ENCODE data around the gene RAD54L.

RAD54L gene

DNA sequence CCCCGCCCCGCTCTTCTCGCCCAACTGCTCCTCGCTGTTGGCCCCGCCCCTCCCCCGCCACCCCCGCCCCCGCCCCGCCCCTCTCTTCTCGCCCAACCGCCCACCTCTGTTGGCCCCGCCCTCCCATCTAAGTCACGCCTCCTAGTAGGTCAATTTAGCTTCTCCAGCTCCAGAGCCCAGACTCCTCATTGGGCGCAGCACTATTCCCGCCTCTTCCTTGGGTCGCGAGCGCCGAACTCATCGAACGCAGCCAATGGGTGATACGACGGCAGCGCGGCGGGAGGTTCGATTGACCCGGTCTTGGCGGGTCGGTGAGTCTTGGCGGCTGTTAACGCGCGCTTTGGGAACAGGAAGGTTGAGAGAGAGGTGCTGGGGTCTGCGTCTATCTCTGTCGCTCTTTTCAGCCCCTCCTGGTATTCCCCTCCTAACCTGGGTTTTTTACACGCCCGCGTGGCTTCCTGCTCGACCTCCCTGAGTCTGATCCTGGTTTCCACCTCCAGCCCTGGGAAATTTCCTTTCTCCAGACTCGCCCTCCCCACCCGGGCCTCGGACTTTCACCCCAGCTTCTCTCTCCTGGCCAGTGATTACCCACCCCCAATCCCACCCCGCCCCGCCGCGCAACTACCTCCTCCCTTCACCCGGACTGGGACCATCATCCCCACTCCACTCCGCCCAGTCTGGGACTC is at the start of gene RAD54L:
TSS of gene RAD54L (plus strand) at position 328 of the 686 bp plus-strand sequence. CDS start 643 bp downstream, outside the sequence.
- TF ChIP-seq SUZ12 (IDR thresholded peaks at IDR 0.05; ENCODE audit: extremely low read depth, insufficient read depth, insufficient read length) (no peak), YY1 (IDR thresholded peaks at IDR 0.05; ENCODE audit: insufficient read depth, insufficient read length) (no peak), ZNF274 (IDR thresholded peaks at IDR 0.05; ENCODE audit: low read depth, low read length) (no peak)
- no peaks in the 10 kb centered on the region for H3K27me3 ChIP-seq (ENCODE audit: insufficient read depth, insufficient read length)

DNA sequence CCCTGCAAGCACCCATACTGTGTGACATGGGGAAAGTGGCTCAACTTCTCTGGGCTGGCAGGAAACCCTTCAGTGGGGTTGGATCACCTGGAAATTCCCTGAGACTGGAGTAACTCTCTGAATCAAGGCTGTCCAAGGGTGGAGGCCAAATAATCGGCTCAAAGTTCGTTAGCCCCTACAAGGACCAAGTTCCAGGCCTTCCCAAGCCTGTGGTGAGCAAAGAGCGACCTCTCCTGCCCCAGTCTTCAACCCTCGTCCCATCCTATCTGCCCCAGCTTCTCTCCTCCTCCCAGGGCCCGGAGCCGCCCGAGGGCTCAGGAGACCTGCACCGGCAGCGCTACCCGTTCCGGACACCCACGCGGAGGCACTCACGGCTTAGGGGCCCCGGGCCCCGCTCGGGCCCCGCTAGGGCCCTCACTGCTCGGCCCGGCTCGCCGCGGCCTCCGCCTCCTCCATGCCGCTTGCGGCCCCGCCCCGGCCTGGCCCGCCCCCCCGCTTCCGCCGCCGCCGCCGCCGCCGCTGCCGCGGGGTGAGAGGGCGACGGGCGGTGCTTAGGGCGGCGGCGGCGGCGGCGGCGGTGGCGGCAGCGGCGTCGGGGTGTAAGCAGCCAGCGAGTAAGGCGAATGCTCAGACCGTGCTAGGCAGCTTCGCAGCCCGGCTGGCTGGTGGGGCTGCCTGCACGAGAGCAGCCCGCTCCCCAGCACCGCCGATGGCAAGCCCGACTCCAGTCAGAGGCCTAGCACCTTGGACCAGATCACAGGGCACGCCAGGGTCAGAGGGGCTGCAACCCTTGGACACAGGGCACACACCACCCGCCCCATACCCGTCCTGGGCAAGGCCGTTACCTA is 49.4 kb upstream of the RAD54L start, which contains the start of gene POMGNT1:
TSS of gene POMGNT1 (minus strand) at position 471 of the 848 bp plus-strand sequence. CDS start 613 bp downstream, outside the sequence.
- peaks cover 42% of the 10 kb centered on the region for H3K36me3 ChIP-seq (ENCODE audit: insufficient read depth, insufficient read length, low read length)
- peak; percentile 35 for DNase-seq (ENCODE audit: low read depth, low spot score)
- TF ChIP-seq YY1 (IDR thresholded peaks at IDR 0.05; ENCODE audit: insufficient read depth, insufficient read length): no peak
- TF ChIP-seq ZNF274 (IDR thresholded peaks at IDR 0.05; ENCODE audit: low read depth, low read length): no peak
- TF ChIP-seq SUZ12 (IDR thresholded peaks at IDR 0.05; ENCODE audit: extremely low read depth, insufficient read depth, insufficient read length): no peak
- H3K4me1 ChIP-seq (ENCODE audit: insufficient read depth, insufficient read length): peaks cover 16% of the 10 kb centered on the region
- peak within 1 kb of the TSS; percentile 86 for H3K4me3 ChIP-seq (ENCODE audit: insufficient read length, low read depth)
- no peaks in the 10 kb centered on the region for H3K27me3 ChIP-seq (ENCODE audit: insufficient read depth, insufficient read length)
- peak within 1 kb of the TSS; percentile 94 for H3K9ac ChIP-seq (ENCODE audit: insufficient read length, low read depth)
- no peaks in the 10 kb centered on the region for H3K9me3 ChIP-seq (ENCODE audit: insufficient read depth, low read length)

More for the DNA sequence above, at the start of gene RAD54L:
- peak within 1 kb of the TSS; percentile 93 for H3K4me3 ChIP-seq (ENCODE audit: insufficient read length, low read depth)
- DNase-seq (ENCODE audit: low read depth, low spot score): peak; percentile 100
- H3K9me3 ChIP-seq (ENCODE audit: insufficient read depth, low read length): no peaks in the 10 kb centered on the region
- peaks cover 14% of the 10 kb centered on the region for H3K4me1 ChIP-seq (ENCODE audit: insufficient read depth, insufficient read length)
- peak within 1 kb of the TSS; percentile 98 for H3K9ac ChIP-seq (ENCODE audit: insufficient read length, low read depth)
- peaks cover 42% of the 10 kb centered on the region for H3K36me3 ChIP-seq (ENCODE audit: insufficient read depth, insufficient read length, low read length)

DNA sequence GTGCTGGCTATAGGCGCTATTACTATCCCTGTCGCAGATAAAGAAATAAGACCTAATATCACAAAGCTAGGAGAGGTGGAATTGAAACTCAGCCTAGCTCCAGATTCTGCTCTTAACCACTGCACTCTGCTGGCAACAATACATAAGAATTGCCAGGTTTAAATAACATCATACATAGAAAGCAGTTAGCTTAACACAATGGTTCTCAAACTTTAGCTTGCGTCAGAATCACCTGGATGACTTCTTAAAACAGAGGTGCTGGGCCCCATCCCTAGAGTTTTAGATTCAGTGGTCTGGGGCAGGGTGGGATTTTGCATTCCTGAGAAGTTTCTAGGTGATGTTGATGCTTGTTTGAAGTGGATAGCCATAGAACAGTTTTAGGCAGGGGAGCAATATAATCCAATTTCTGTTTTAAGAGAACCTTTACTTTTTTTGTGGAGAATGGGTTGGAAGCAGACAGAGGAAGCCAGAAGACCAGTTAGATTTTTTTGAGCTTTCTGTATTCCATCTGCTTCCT is 48.3 kb upstream of the RAD54L start:
- Histone ChIP-seq H3K27me3 (ENCODE audit: insufficient read depth, insufficient read length) (no peaks in the 10 kb centered on the region), H3K4me3 (ENCODE audit: insufficient read length, low read depth) (peak overlapping the region; percentile 86), H3K9me3 (ENCODE audit: insufficient read depth, low read length) (no peaks in the 10 kb centered on the region), H3K9ac (ENCODE audit: insufficient read length, low read depth) (no peak overlapping the region), H3K4me1 (ENCODE audit: insufficient read depth, insufficient read length) (peaks cover 10% of the 10 kb centered on the region), H3K36me3 (ENCODE audit: insufficient read depth, insufficient read length, low read length) (peaks cover 31% of the 10 kb centered on the region)
- TF ChIP-seq YY1 (IDR thresholded peaks at IDR 0.05; ENCODE audit: insufficient read depth, insufficient read length): no peak
- no peak for TF ChIP-seq SUZ12 (IDR thresholded peaks at IDR 0.05; ENCODE audit: extremely low read depth, insufficient read depth, insufficient read length)
- TF ChIP-seq ZNF274 (IDR thresholded peaks at IDR 0.05; ENCODE audit: low read depth, low read length): no peak
- no peak for DNase-seq (ENCODE audit: low read depth, low spot score)

DNA sequence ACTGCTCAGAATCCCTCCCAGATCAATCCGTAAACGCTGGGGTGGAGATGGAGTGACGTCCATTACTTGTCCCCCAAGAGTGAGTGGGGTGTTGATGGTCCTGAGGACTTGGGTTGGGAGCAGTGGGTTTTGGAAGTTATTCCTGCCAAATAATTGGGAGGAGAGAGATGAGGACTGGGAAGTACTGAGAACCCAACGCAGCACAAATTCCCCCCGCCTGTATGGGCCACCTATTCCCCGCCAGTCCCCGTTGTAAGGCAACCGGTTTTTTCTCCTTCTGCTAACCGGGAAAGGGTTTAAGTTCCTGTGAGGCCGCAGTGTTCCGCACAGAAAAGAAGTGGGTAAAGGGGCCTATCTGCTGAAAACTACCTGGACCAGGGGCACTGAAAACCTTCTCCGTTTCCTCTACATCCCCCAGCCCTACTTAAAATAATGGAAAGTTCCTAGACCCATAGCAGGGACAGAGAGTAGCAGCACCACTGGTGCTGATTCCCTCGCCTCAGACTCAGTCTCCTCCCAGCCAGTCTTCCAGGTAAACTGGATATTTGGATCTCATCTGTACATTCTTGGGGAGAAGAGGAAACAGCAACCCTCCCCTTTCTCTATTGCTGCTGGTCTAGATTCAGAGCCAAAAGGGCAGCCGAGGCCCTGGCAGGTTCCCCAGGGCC is 43.7 kb upstream of the RAD54L start:
- peak overlapping the region; percentile 87 for H3K4me3 ChIP-seq (ENCODE audit: insufficient read length, low read depth)
- no peak for DNase-seq (ENCODE audit: low read depth, low spot score)
- no peaks in the 10 kb centered on the region for H3K9me3 ChIP-seq (ENCODE audit: insufficient read depth, low read length)
- H3K4me1 ChIP-seq (ENCODE audit: insufficient read depth, insufficient read length): peaks cover 10% of the 10 kb centered on the region
- H3K27me3 ChIP-seq (ENCODE audit: insufficient read depth, insufficient read length): no peaks in the 10 kb centered on the region
- TF ChIP-seq SUZ12 (IDR thresholded peaks at IDR 0.05; ENCODE audit: extremely low read depth, insufficient read depth, insufficient read length): no peak
- no peak for TF ChIP-seq YY1 (IDR thresholded peaks at IDR 0.05; ENCODE audit: insufficient read depth, insufficient read length)
- no peak for TF ChIP-seq ZNF274 (IDR thresholded peaks at IDR 0.05; ENCODE audit: low read depth, low read length)
- H3K36me3 ChIP-seq (ENCODE audit: insufficient read depth, insufficient read length, low read length): no peaks in the 10 kb centered on the region
- peak overlapping the region; percentile 88 for H3K9ac ChIP-seq (ENCODE audit: insufficient read length, low read depth)

DNA sequence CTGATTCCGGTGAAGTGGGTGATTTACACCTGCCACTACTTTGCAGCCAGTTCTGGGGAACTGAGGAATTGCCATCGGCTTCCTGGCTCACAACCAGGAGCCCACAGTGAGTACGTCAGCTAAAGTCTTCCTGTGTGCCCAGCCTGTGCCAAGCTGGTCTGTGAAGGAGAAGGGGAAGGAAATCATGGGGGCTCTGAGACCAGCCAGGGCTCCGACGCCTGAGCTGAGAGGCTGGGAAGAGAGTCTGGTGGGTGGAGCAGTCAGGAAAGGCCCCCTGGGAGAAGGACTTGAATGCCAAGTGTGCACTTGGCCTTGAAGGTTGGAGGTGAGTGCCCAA is 43.2 kb upstream of the RAD54L start:
- H3K4me3 ChIP-seq (ENCODE audit: insufficient read length, low read depth): peak overlapping the region; percentile 87
- DNase-seq (ENCODE audit: low read depth, low spot score): no peak
- H3K9ac ChIP-seq (ENCODE audit: insufficient read length, low read depth): peak overlapping the region; percentile 88

GRCh38 chr1:46205141-46205540 is 42.4 kb upstream of the RAD54L start:
- no peaks in the 10 kb centered on the region for H3K36me3 ChIP-seq (ENCODE audit: insufficient read depth, insufficient read length, low read length)
- H3K4me1 ChIP-seq (ENCODE audit: insufficient read depth, insufficient read length): peaks cover 10% of the 10 kb centered on the region
- no peak overlapping the region for H3K4me3 ChIP-seq (ENCODE audit: insufficient read length, low read depth)
- DNase-seq (ENCODE audit: low read depth, low spot score): no peak
- no peak for TF ChIP-seq SUZ12 (IDR thresholded peaks at IDR 0.05; ENCODE audit: extremely low read depth, insufficient read depth, insufficient read length)
- TF ChIP-seq ZNF274 (IDR thresholded peaks at IDR 0.05; ENCODE audit: low read depth, low read length): no peak
- no peak for TF ChIP-seq YY1 (IDR thresholded peaks at IDR 0.05; ENCODE audit: insufficient read depth, insufficient read length)
- H3K9me3 ChIP-seq (ENCODE audit: insufficient read depth, low read length): no peaks in the 10 kb centered on the region
- no peak overlapping the region for H3K9ac ChIP-seq (ENCODE audit: insufficient read length, low read depth)
- H3K27me3 ChIP-seq (ENCODE audit: insufficient read depth, insufficient read length): no peaks in the 10 kb centered on the region

More for the DNA sequence above, 43.2 kb upstream of the RAD54L start:
- TF ChIP-seq SUZ12 (IDR thresholded peaks at IDR 0.05; ENCODE audit: extremely low read depth, insufficient read depth, insufficient read length) (no peak), ZNF274 (IDR thresholded peaks at IDR 0.05; ENCODE audit: low read depth, low read length) (no peak), YY1 (IDR thresholded peaks at IDR 0.05; ENCODE audit: insufficient read depth, insufficient read length) (no peak)
- Histone ChIP-seq H3K36me3 (ENCODE audit: insufficient read depth, insufficient read length, low read length) (no peaks in the 10 kb centered on the region), H3K27me3 (ENCODE audit: insufficient read depth, insufficient read length) (no peaks in the 10 kb centered on the region), H3K4me1 (ENCODE audit: insufficient read depth, insufficient read length) (peaks cover 10% of the 10 kb centered on the region), H3K9me3 (ENCODE audit: insufficient read depth, low read length) (no peaks in the 10 kb centered on the region)
